ENCODE results near the gene ELMO1.

The ELMO1 gene

DNA sequence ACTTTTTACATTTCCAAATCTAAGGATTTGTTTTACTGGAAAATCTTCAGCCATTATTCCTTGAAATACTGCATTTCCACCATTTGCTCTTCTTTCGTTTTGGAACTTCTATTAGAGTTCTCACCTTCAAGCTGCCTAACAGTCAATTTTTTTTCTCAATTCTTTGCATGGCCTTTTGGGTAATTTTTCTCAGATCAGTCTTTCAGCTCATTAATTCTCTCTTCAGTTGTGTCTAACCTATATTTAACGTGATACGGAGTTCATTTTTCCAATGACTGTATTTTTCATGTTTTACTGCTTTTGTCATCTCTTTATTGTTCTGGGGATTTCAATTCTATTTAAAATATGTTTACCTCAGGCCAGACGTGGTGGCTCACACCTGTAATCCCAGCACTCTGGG is 600.7 kb downstream of the ELMO1 start:
- intact Hi-C loops (cut with DNase I; ENCODE audit: low total_unique reads) = no loop called here
- Histone ChIP-seq H3K27me3 (no peaks in the 10 kb centered on the region), H3K36me3 (no peaks in the 10 kb centered on the region), H3K27ac (no peak overlapping the region), H3K4me3 (no peak overlapping the region), H3K9me3 (peaks cover 0 to 14% (median 0%) of the 10 kb centered on the region in 3 donors), H3K4me1 (no peaks in the 10 kb centered on the region)
- TF ChIP-seq, protein P1, sequence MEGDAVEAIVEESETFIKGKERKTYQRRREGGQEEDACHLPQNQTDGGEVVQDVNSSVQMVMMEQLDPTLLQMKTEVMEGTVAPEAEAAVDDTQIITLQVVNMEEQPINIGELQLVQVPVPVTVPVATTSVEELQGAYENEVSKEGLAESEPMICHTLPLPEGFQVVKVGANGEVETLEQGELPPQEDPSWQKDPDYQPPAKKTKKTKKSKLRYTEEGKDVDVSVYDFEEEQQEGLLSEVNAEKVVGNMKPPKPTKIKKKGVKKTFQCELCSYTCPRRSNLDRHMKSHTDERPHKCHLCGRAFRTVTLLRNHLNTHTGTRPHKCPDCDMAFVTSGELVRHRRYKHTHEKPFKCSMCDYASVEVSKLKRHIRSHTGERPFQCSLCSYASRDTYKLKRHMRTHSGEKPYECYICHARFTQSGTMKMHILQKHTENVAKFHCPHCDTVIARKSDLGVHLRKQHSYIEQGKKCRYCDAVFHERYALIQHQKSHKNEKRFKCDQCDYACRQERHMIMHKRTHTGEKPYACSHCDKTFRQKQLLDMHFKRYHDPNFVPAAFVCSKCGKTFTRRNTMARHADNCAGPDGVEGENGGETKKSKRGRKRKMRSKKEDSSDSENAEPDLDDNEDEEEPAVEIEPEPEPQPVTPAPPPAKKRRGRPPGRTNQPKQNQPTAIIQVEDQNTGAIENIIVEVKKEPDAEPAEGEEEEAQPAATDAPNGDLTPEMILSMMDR (IDR thresholded peaks at IDR 0.05) = no peak
- no peak for DNase-seq

DNA sequence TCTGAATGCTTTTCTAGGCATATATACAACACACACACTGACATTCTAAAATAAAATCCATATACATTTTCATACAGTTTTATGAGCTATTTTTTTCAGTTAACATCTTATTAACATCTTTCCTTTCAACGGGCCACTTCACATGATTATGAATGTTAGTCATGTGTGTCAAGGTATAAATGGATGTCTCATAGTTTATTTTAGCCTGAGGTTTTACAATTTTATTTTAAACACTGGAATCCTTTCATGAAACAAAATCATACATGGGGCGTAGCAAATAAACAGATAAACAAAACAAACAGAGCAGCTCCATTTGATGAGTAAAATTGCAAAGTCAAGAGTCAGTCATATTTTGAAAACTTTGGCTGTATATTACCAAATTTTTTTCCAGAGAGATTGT is 604.3 kb downstream of the ELMO1 start:
- H3K36me3 ChIP-seq = no peaks in the 10 kb centered on the region
- H3K4me3 ChIP-seq = no peak overlapping the region
- no peak overlapping the region for H3K27ac ChIP-seq
- TF ChIP-seq, protein P1 (IDR thresholded peaks at IDR 0.05) = no peak
- DNase-seq = no peak
- intact Hi-C loops (cut with DNase I; ENCODE audit: low total_unique reads) = no loop called here
- H3K9me3 ChIP-seq = peaks cover 0 to 14% (median 0%) of the 10 kb centered on the region in 3 donors
- no peaks in the 10 kb centered on the region for H3K4me1 ChIP-seq
- H3K27me3 ChIP-seq = no peaks in the 10 kb centered on the region

DNA sequence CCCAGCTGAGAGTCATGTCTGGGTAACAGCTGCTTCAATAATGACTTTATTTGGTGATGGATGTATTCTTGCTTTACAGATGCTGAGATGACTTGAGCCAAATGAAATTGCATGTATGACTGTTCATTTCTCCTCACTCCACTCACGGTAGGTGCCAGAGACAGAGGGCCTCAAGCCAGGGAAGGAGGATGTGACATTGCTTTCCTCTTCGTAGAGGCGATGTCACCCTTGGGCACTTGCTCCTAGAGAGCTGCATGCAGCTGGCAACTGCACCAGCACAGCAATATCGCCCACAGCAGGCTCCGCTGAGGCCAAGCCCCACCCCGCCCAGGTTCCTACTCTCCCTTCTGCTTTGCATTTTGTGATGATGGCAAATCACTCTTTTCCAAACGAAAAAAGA is 607.8 kb downstream of the ELMO1 start:
- no peak overlapping the region for H3K4me3 ChIP-seq
- no peaks in the 10 kb centered on the region for H3K36me3 ChIP-seq
- H3K27ac ChIP-seq = no peak overlapping the region
- no peaks in the 10 kb centered on the region for H3K9me3 ChIP-seq
- no peak for DNase-seq
- no peaks in the 10 kb centered on the region for H3K27me3 ChIP-seq
- TF ChIP-seq, protein P1 (IDR thresholded peaks at IDR 0.05) = no peak
- H3K4me1 ChIP-seq = no peaks in the 10 kb centered on the region
- intact Hi-C loops (cut with DNase I; ENCODE audit: low total_unique reads) = no loop called here

DNA sequence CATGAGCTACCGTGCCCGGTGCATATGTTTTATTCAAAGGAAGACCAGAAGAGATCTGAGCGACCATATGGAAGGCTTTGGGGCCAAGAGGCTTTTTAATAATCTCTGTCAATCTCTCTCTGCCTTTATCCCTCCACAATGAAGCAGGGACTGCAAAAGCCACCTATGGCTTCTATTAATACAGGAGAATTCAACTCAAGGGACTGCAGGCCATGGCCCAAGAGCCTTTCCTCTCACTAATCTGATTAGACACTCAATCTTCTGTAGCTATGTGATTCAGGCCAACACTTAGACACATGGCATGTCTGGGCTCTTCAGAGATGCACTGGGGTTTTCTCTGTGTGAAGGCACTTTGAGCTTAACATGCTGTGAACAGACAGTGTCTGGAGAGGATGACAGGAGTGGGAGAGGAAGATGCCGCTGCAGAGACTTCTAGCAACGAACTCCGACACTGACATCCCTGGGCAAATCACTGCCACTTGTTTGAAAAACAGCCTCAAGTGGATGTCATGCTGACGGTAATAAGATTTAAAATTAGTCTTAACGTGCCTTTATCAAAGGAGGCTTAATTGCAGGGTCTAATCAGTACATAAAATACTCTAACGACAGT is 609.9 kb downstream of the ELMO1 start:
- Histone ChIP-seq H3K27me3 (no peaks in the 10 kb centered on the region), H3K36me3 (no peaks in the 10 kb centered on the region), H3K4me1 (no peaks in the 10 kb centered on the region), H3K4me3 (no peak overlapping the region), H3K27ac (no peak overlapping the region), H3K9me3 (no peaks in the 10 kb centered on the region)
- DNase-seq = no peak
- intact Hi-C loops (cut with DNase I; ENCODE audit: low total_unique reads) = no loop called here
- TF ChIP-seq, protein P1 (IDR thresholded peaks at IDR 0.05) = no peak

DNA sequence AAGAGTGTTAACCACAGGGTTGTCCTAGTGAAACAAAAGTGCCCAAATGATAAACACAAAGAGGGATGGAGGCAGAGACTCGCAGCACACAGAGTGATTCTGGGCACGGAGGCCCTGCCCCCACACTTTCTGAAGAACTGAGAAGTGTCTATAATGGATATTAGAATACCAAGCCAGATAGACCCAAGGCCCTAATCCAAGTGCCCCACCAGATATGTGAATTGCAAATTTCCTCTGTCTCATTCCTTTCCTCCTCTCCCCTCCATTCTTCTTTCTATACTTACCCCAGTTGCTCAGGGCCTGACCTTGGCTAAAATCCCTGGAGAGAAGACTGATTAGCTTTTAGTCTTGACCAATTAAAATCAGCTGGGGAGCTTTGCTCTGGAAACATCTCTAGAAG is 617.6 kb downstream of the ELMO1 start:
- Histone ChIP-seq H3K27ac (no peak overlapping the region), H3K27me3 (no peaks in the 10 kb centered on the region), H3K36me3 (no peaks in the 10 kb centered on the region), H3K9me3 (peaks cover 0 to 6% (median 0%) of the 10 kb centered on the region in 3 donors), H3K4me1 (no peaks in the 10 kb centered on the region), H3K4me3 (no peak overlapping the region)
- TF ChIP-seq, protein P1 (IDR thresholded peaks at IDR 0.05) = no peak
- DNase-seq = no peak
- intact Hi-C loops (cut with DNase I; ENCODE audit: low total_unique reads) = no loop called here

Data from tibial artery (tissue), 4 donors.